ENCODE data around the gene RAD51B. TPM values are rescaled to one million over a fixed set of nuclear protein-coding genes. Genes with fewer than 3 reads are reported as not detected.
"Not testable (repeated sequence)": the region's sequence is repeated elsewhere in the genome, so short reads cannot be mapped to it uniquely, and the experiment has no call there.

RAD51B gene
- total RNA-seq, 4 donors from 2014 or later, result 6.2 to 39.9 (median 12.9) TPM

DNA sequence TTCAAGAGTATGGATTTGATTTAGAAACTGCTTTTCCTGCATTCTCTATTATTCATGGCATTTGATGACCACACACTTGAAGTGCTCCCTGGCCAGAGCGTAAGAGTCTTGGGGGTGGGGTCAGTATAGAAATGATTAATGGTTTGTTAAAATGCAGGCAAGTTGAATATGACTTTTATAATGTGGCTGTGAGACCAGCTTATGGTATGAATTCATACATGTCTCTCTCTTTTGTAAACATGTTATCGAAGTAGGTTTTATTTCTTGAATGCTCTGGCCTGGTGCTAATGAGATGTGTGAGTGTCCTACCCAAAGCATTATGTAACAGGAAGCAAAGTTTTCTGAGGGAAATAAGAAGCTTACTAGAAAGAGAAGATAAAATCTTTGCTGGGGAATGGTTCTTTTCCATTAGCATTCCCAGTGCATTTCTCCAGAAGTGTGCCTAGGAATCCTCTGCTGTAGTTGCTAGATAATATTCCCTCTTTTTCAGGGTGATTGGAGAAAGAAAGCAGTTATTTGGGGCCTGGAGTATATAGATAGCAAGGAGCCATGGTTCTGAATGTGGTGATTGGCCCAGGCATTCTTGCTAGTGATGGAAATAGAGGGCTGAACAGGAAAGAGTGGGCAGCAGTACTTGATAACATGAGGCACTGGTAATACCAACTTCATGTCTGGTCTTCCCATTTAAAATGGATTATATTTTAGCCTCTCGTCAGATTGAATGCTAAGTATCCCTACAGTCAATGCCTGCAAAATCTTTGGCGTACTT, 289.7 kb downstream of the RAD51B start:
- Histone ChIP-seq H3K27me3 (no peaks in the 10 kb centered on the region), H3K36me3 (no peaks in the 10 kb centered on the region), H3K4me1 (peaks cover 0 to 44% (median 10%) of the 10 kb centered on the region in 3 donors), H3K4me3 (no peak overlapping the region), H3K27ac (no peak overlapping the region), H3K9me3 (no peaks in the 10 kb centered on the region)
- WGBS, 2 donors, result 82% methylated on average over 4 of the region's 4 CpGs
- TF ChIP-seq CTCF (IDR thresholded peaks at IDR 0.05) (no peak), POLR2A (IDR thresholded peaks at IDR 0.05) (no peak)
- intact Hi-C loops (cut with DNase I), result no loop called here
- no peak for DNase-seq

DNA sequence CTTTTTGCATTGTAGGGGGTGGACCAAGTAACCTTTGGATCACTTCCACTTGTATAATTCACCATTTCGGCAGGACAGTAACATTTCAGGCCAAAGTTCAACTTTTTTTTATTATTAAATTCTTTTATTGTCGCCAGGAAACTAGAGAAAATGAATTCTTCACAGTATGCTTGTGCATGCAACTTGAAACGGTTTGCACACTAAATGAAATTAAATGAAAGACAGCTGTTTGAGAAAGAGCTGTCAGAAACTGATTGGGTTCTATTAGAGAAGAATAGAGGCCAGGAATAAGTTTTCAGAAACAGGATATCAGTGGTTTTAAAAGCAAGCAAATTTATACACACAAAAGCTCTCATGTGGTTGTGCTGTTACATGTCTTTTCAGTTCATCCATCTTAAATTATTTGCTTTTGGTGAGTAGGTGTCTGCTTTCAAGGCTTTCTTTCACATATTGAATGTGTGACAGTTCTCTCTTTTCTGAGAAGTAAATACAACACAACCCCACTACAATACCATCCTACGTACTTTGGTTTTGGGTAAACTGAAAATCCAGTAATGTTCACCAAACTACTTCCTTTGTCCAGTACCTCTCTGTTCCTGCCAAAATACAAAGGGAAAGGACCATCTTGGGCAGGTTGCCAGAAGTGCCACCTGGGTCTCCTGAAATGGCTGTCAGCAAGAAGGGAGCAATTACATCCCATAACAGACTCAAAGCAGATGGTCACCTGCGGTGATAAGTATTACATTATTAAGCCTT, 291.7 kb downstream of the RAD51B start:
- no peaks in the 10 kb centered on the region for H3K27me3 ChIP-seq
- peaks cover 0 to 25% (median 0%) of the 10 kb centered on the region in 3 donors for H3K4me1 ChIP-seq
- no peak overlapping the region for H3K4me3 ChIP-seq
- WGBS, 2 donors, result 63 to 68% methylated on average over 5 of the region's 5 CpGs
- no peak for DNase-seq
- no peaks in the 10 kb centered on the region for H3K9me3 ChIP-seq
- no peak for TF ChIP-seq CTCF (IDR thresholded peaks at IDR 0.05)
- intact Hi-C loops (cut with DNase I), result no loop called here
- H3K36me3 ChIP-seq, result no peaks in the 10 kb centered on the region
- no peak overlapping the region for H3K27ac ChIP-seq

DNA sequence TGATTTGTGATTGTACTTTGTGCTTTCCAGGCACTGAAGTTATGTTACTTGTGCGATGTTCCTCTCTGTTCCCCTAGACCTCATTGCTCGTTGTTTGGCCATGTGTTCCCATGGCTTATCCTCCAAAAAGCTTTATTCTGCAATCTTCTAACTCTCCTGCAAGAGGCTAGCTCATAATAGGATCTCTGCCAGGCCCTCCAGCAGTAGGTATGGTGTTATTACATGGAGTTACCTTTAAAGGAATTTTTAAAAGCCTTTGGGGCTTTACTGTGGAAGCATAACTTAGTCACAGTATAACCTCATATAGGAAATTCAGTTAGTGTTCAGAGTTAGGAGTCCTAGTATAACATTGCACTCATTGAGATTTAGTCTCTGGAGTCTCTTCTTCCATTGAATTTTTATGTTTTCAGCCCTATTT, 292.3 kb downstream of the RAD51B start:
- WGBS, 2 donors, result 70 to 76% methylated on average over 2 of the region's 2 CpGs
- intact Hi-C loops (cut with DNase I), result no loop called here
- Histone ChIP-seq H3K9me3 (no peaks in the 10 kb centered on the region), H3K27me3 (no peaks in the 10 kb centered on the region), H3K36me3 (no peaks in the 10 kb centered on the region), H3K4me1 (peaks cover 0 to 23% (median 0%) of the 10 kb centered on the region in 3 donors), H3K4me3 (no peak overlapping the region), H3K27ac (no peak overlapping the region)
- DNase-seq, result no peak
- TF ChIP-seq CTCF (IDR thresholded peaks at IDR 0.05), result no peak
- no peak for TF ChIP-seq POLR2A (IDR thresholded peaks at IDR 0.05)

DNA sequence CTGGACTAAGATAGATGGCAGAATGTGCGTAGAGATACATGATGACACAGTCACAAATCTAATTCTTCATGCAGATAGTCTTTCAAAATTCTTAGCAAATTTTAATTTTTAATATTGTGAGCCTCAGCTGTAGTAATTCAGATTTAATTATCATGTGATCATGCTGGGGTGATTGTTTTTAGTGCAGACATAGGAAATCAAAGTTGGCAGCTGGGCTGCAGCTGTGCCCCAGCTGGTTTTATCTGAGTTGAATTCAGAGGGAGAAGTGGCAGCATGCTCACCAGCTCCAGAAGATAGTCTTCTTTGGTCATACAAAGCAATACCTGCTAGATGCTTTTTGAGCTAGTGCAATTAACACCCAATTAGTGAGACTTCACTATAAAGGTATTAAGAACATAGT, 292.9 kb downstream of the RAD51B start:
- Histone ChIP-seq H3K27me3 (no peaks in the 10 kb centered on the region), H3K4me1 (peaks cover 0 to 23% (median 0%) of the 10 kb centered on the region in 3 donors), H3K4me3 (no peak overlapping the region), H3K27ac (no peak overlapping the region), H3K9me3 (no peaks in the 10 kb centered on the region), H3K36me3 (no peaks in the 10 kb centered on the region)
- intact Hi-C loops (cut with DNase I), result no loop called here
- DNase-seq, result no peak
- WGBS, 2 donors, result 93 to 95% methylated on average over 1 of the region's 1 CpG
- no peak for TF ChIP-seq CTCF (IDR thresholded peaks at IDR 0.05)
- no peak for TF ChIP-seq POLR2A (IDR thresholded peaks at IDR 0.05)

DNA sequence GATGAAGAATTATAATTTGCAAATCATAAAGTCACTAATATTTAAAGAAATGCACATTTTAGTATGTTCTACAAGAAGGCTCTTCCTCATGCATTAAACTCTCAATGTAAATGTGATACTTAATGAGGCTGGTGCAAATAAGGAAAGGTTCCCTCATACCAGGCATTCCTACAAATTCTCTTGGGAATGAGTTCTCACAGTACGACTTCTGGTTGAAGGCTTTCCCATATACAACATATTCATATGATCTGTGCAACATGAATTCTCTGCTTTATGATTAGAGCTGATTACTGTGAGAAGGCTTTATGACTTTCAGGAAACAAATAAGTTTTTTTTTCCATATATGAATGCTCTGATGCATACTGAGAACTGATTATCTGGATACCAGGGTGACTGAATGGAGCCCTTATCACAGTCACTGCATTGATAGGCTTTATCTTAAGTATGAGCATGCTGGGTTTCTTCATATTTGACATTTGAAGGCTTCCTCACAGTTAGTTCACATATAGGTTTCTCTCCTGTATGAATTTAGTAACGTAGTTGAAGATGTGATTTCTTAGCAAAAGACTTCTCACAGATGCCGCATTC, 293.9 kb downstream of the RAD51B start:
- no peak overlapping the region for H3K27ac ChIP-seq
- no peak overlapping the region for H3K4me3 ChIP-seq
- no peaks in the 10 kb centered on the region for H3K36me3 ChIP-seq
- intact Hi-C loops (cut with DNase I), result no loop called here
- no peaks in the 10 kb centered on the region for H3K27me3 ChIP-seq
- DNase-seq, result no peak
- H3K9me3 ChIP-seq, result no peaks in the 10 kb centered on the region
- peaks cover 0 to 23% (median 0%) of the 10 kb centered on the region in 3 donors for H3K4me1 ChIP-seq
- WGBS, 2 donors, result 88 to 92% methylated on average over 3 of the region's 3 CpGs
- no peak for TF ChIP-seq POLR2A (IDR thresholded peaks at IDR 0.05)
- TF ChIP-seq CTCF (IDR thresholded peaks at IDR 0.05), result no peak

- intact Hi-C loops (cut with DNase I); H3K27me3 ChIP-seq; DNase-seq; H3K36me3 ChIP-seq; H3K4me3 ChIP-seq; H3K9me3 ChIP-seq; H3K27ac ChIP-seq: not testable (repeated sequence)
- peaks cover 0 to 16% (median 0%) of the 10 kb centered on the region in 3 donors for H3K4me1 ChIP-seq
Measured at GRCh38 chr14:68115952-68116351, 296.4 kb downstream of the RAD51B start.
